OCI-LY3 (cell line): Measurements from ENCODE around the gene LRRC4.

Experiments used
- H2AFZ ChIP-seq: fragments of 200-600, 300-600 bp; shearing (Covaris generic); 2 replicates; pipeline ENCODE4 v1.6.0; 2014; ENCODE audit warnings: antibody characterized with exemption, low read depth, low read length
- H3K27ac ChIP-seq: fragments of 200-600, 300-600 bp; sonication (generic); 2 replicates; pipeline ENCODE4 v1.5.1; 2014; ENCODE audit warnings: mild to moderate bottlenecking, low read length, moderate library complexity, mixed read lengths
- H3K27me3 ChIP-seq: fragments of 200-600, 300-600 bp; sonication (generic); 2 replicates; pipeline ENCODE4 v1.6.1; 2014; ENCODE audit warnings: low read depth, low read length, mixed read lengths
- H3K36me3 ChIP-seq: fragments of 200-600, 300-600 bp; sonication (generic); replicated peaks from 2 replicates; pipeline ENCODE3; 2014; ENCODE audit warnings: low read depth, low read length, mixed read lengths
- H3K4me1 ChIP-seq: fragments of 300-600, 200-600 bp; sonication (generic); 2 replicates; pipeline ENCODE4 v1.6.1; 2014; ENCODE audit warnings: low read length, mixed read lengths
- H3K4me2 ChIP-seq: fragments of 200-600, 300-600 bp; sonication (generic); 2 replicates; pipeline ENCODE4 v1.6.1; 2014; ENCODE audit warnings: low read length, mixed read lengths
- H3K4me3 ChIP-seq: fragments of 300-600, 200-600 bp; sonication (generic); 2 replicates; pipeline ENCODE4 v1.5.1; 2014; ENCODE audit warnings: antibody characterized with exemption, mild to moderate bottlenecking, low read length, moderate library complexity
- H3K79me2 ChIP-seq: fragments of 300-600, 200-600 bp; shearing (Covaris generic); 2 replicates; pipeline ENCODE4 v1.6.1; 2014; ENCODE audit warnings: mild to moderate bottlenecking, low read length, mixed read lengths
- H3K9ac ChIP-seq: fragments of 300-600, 200-600 bp; shearing (Covaris generic); 2 replicates; pipeline ENCODE4 v1.6.0; 2014; ENCODE audit warnings: mild to moderate bottlenecking, low read length, moderate library complexity
- H3K9me3 ChIP-seq: fragments of 200-600, 300-600 bp; shearing (Covaris generic); 2 replicates; pipeline ENCODE4 v1.6.1; 2014; ENCODE audit warnings: low read length, mixed read lengths; ENCODE audit not compliant: insufficient read depth
- H4K20me1 ChIP-seq: fragments of 200-600, 300-600 bp; sonication (generic); 2 replicates; pipeline ENCODE4 v1.6.1; 2016; ENCODE audit warnings: low read length, mixed read lengths; ENCODE audit not compliant: insufficient read depth
- EZH2phosphoT487 ChIP-seq: fragments of 200-600 bp; shearing (Covaris generic); IDR thresholded peaks from 2 replicates; pipeline ENCODE4 v1.6.1; 2018; ENCODE audit warnings: antibody characterized with exemption, mixed run types, low read depth
- TF ChIP-seq, protein P1 (sequence below): fragments of 200-600, 300-600 bp; sonication (generic); IDR thresholded peaks from 2 replicates; pipeline ENCODE4 v1.5.1; 2014; ENCODE audit warnings: antibody characterized with exemption, low read length, low read depth

Gene LRRC4

DNA sequence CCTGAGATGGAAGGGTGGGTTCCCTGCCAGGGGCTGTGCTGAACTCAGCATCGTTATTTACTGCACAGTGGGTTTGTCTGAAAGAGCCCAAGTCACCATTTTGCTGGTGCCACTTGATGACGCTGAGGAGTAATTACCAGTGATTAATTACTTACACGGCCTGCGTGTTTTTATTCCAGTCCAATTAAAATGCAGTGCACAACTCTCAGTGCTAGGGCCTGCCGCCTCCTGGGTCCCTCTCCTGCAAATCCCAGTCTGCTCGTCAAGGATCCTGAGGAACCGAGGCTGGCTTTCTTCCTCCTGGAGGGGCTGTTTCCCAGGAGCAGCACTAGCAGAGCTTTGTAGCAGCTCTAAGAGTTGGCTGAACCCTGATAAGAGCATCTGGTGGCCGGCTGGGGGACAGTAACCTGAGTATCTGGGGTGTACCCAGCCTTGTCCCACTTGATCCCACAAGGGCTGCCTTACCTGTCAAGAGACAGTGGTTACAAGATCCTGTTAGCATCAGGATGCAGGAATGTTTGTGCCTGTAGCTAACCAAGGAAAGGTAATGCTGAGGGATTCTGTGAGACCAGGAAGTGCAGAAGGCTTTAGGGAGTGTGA, 45.1 kb upstream of the LRRC4 start:
- Histone ChIP-seq H3K27ac (no peak overlapping the region), H3K4me3 (no peak overlapping the region), H3K36me3 (peaks cover 28% of the 10 kb centered on the region)

DNA sequence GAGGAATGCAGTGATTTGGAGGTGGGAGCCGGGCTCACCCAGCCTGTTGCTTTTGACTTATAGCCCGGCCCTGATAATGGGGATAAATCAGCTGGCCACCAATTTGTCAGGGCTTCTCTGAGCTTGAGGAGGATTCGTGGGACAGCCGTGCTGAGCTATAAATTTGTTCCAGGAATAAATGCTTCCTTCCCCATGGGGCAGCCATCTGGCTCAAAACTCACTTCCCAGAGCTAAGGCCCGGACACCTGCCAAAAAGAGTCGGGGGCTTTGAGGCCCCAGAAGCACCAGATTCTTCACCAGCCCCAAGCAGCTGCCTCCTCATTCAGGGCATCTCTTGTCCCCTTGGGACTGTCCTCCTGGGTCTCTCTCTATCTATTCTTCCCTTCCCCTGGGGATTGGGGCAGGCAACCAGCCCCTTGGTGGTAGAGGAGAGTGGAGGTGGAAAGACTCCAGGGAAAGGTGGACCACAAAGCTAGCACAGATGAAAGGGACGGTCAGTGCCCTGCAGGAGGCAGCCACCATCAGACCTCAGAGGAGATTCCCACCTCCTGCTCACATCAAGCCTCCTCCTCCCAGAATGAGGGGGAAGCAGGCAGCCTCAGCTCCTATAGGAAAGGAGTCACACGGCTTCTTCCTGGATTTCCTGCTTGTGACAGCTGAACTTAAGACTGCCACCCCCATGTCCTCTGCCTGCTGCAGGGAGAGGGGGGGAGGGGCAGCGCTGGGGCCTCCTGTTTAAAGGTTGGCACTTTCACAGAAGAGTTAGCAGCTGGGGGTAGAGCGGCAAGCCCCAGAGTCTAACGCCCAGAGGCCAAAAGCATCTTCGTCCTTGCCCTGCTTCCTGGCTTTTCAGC, 44.2 kb upstream of the LRRC4 start:
- H3K79me2 ChIP-seq: no peaks in the 10 kb centered on the region
- no peaks in the 10 kb centered on the region for H3K9me3 ChIP-seq
- no peak for TF ChIP-seq EZH2phosphoT487
- TF ChIP-seq, protein P1, sequence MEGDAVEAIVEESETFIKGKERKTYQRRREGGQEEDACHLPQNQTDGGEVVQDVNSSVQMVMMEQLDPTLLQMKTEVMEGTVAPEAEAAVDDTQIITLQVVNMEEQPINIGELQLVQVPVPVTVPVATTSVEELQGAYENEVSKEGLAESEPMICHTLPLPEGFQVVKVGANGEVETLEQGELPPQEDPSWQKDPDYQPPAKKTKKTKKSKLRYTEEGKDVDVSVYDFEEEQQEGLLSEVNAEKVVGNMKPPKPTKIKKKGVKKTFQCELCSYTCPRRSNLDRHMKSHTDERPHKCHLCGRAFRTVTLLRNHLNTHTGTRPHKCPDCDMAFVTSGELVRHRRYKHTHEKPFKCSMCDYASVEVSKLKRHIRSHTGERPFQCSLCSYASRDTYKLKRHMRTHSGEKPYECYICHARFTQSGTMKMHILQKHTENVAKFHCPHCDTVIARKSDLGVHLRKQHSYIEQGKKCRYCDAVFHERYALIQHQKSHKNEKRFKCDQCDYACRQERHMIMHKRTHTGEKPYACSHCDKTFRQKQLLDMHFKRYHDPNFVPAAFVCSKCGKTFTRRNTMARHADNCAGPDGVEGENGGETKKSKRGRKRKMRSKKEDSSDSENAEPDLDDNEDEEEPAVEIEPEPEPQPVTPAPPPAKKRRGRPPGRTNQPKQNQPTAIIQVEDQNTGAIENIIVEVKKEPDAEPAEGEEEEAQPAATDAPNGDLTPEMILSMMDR: no peak
- no peak overlapping the region for H3K4me3 ChIP-seq
- no peaks in the 10 kb centered on the region for H3K27me3 ChIP-seq
- no peak overlapping the region for H2AFZ ChIP-seq
- H3K36me3 ChIP-seq: peaks cover 27% of the 10 kb centered on the region
- H3K4me2 ChIP-seq: no peak overlapping the region
- H3K9ac ChIP-seq: no peak overlapping the region
- no peaks in the 10 kb centered on the region for H3K4me1 ChIP-seq
- no peak overlapping the region for H3K27ac ChIP-seq
- H4K20me1 ChIP-seq: peaks cover 14% of the 10 kb centered on the region

More for the DNA sequence above, 45.1 kb upstream of the LRRC4 start:
- Histone ChIP-seq H2AFZ (no peak overlapping the region), H3K9me3 (no peaks in the 10 kb centered on the region), H3K27me3 (no peaks in the 10 kb centered on the region), H3K4me2 (no peak overlapping the region), H4K20me1 (peaks cover 8% of the 10 kb centered on the region), H3K9ac (no peak overlapping the region), H3K79me2 (no peaks in the 10 kb centered on the region), H3K4me1 (no peaks in the 10 kb centered on the region)
- TF ChIP-seq, protein P1: no peak
- TF ChIP-seq EZH2phosphoT487: no peak

DNA sequence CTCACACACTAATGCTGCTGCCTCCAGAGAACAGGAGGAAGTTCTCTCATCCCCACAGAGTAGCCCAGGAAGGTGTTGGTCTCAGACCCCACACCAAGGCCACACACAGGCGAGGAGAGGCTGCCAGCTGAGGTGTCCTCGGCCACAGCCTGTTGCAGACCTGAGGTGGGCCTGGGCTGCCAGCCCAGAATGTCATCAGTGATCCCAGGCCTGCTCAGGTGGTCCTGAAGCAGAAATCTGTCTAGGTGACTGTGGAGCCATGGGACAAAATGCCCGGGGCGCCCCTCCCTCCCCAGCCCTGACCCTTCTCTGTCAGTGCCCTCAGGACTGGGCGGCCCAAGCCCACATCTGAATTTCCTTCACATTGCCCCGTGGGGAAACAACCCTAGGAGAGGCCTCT, 43.5 kb upstream of the LRRC4 start:
- no peak overlapping the region for H3K4me2 ChIP-seq
- no peak for TF ChIP-seq EZH2phosphoT487
- TF ChIP-seq, protein P1: no peak
- H3K4me3 ChIP-seq: no peak overlapping the region
- peaks cover 30% of the 10 kb centered on the region for H3K36me3 ChIP-seq
- H3K9ac ChIP-seq: no peak overlapping the region
- no peaks in the 10 kb centered on the region for H3K9me3 ChIP-seq
- H4K20me1 ChIP-seq: peaks cover 17% of the 10 kb centered on the region
- H2AFZ ChIP-seq: no peak overlapping the region
- H3K27ac ChIP-seq: no peak overlapping the region
- H3K4me1 ChIP-seq: no peaks in the 10 kb centered on the region
- no peaks in the 10 kb centered on the region for H3K27me3 ChIP-seq
- H3K79me2 ChIP-seq: no peaks in the 10 kb centered on the region

DNA sequence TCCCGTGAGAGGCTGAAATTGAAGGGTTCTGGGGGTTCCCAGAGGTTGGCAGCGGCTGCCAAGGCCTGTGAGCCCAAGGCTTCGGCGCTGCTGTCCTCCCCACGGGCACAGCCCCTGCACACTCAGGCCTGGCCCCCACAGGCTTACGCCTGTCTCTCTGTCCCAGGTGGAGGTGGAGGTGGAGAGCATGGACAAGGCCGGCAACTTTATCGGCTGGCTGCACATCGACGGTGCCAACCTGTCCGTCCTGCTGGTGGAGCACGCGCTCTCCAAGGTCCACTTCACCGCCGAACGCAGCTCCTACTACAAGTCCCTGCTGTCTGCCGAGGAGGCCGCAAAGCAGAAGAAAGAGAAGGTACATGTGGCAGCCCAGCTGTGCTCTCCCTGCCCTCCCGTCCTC, 43.1 kb upstream of the LRRC4 start:
- Histone ChIP-seq H2AFZ (no peak overlapping the region), H3K79me2 (no peaks in the 10 kb centered on the region), H3K9ac (no peak overlapping the region), H3K4me2 (no peak overlapping the region), H3K4me3 (no peak overlapping the region), H3K36me3 (peaks cover 27% of the 10 kb centered on the region), H3K9me3 (no peaks in the 10 kb centered on the region), H3K4me1 (no peaks in the 10 kb centered on the region), H3K27ac (no peak overlapping the region), H3K27me3 (no peaks in the 10 kb centered on the region), H4K20me1 (peaks cover 18% of the 10 kb centered on the region)
- TF ChIP-seq, protein P1: no peak
- TF ChIP-seq EZH2phosphoT487: no peak
